EH (cell line): ENCODE results near the gene MISP3.

Experiments used
- DNase-seq: peaks from one replicate; pipeline ENCODE4 v3.0.0-alpha.2; 2015; ENCODE audit warnings: low read depth

Gene MISP3

DNA sequence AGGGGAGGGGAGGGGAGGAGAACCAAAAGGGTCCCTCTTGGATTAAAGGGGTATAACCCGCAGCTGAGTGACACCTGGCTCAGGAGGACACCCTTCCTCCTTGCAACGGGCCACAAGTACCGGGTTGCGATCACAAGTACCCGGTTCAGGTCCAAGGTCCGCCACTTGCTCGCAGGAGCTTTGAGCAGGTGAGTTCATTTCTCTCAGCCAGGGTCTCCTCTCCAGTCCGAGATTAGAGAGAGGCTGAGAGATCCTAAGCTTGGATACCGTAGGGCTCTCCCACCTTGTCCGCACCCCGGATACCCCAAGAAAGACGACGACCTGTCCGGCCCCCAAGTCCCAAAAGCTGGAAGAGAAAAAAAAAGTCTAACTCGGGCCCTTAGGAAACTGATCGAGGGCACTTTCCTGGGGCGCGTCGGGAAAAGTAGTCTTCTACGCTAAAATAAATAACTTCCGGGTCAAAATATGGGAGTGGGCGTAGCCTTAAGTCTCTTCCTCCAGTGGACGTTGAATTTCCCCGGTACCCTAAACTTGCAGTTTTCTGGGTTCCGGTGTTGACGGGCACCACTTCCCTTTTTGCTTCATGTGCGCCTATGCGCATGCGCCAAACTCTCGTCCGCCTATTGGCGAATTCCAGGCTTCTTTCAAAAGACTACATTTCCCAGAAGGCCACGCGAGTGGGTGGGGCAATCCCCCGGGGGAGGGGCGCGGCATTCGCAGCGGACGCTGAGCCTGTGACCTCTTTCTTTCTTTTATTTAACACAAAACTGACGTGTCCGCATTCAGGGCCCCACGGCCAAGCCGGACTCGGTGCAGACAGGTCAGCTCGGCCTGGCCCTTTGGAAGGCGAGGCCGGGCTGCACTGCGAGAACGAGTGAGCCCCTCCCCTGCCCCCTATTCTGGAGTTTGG, 8.6 kb downstream of the MISP3 start:
- peak; percentile 100 for DNase-seq

DNA sequence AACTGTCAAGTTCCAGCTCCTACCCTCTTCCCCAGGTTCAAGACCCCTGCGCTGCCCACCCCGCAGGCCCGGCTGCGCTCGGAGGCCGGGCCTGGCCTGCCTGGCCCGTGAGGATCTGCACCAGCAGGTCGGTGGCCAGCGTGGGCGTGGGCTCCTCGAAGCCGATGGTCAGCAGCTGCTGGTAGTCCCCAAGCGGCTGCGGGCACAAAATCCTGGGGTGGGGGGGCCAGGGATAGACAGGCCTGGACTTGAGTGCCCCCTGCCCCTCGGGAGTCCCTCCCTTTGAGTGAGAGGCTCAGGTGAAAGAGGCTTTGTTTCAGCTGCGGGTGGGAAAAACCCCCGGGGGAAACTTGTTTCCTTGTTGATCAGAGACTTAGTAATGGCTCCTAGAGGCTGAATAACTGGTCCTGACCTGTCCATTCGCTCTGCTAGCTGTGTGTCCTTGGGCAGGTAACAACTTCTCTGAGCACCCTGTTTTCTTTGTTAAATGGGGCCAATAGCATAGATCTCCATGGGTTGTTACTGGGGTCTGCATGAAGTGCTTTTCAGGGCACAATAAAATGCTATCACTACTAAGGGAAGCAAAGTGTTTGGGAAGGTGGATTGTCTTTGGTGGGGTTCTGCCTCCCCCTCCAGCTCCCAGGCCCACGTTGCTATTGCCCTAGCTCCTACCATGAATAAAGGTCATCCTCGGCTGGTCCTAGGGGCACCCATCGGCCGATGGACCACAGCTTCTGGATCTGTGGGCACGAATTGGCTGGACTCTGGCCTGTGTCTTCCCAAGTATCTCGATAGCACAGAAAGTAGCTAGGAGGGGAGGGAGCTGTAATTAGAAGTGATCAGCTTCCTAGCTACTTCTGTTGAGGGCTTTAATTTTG, 9.4 kb downstream of the MISP3 start:
- DNase-seq = no peak

DNA sequence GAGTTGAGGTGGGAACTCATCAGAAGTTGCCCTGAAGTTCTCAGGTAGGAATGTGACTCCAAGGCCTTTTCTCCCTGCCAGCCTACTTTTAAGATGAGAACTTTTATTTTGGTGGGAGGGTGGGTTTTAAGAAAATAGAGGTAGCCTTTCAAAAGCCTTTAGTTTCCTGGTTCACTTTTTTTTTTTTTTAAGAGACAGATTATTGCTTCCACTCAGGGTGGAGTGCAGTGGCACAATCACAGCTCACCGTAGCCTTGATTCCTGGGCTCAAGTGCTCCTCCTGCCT, 10.0 kb downstream of the MISP3 start:
- no peak for DNase-seq

DNA sequence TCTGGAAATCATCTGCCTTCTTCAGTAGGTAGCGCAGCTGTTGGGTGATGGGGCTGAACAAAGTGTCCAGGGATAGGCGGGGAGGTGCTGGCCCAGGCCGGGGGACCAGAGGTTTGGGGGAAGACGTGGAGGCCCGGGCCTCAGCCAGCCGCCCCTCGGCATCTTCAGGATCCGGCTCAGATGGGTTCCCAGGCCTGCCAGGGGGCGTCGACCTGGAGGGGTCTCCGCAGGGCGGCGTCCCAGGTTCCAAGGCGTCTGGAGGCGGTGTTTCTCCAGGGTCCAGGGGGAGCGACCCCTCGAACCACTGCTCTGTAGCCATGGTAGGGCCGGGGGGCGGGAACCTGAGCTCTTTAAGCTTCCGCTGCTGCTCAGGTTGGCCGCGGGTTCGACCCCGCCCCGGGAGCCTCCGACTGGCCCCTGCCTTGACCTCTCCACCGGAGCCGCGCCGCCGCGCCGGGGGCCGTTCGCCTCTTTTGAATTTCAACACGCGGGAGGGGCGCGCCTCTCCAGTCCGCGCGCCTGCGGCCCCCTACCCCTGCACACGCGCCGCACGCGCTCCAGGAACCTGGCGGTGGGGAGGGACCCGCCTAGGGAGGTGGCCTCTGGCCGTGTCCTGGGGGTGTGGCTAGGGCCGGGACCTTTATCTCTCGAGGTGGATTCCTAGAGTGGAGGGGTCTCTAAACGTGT, 12.9 kb downstream of the MISP3 start, which contains the start of gene C19orf67:
Gene C19orf67 (minus strand): TSS at position 475 of the 687 bp plus-strand sequence. CDS start 156 bp downstream, at position 319.
- no peak for DNase-seq

DNA sequence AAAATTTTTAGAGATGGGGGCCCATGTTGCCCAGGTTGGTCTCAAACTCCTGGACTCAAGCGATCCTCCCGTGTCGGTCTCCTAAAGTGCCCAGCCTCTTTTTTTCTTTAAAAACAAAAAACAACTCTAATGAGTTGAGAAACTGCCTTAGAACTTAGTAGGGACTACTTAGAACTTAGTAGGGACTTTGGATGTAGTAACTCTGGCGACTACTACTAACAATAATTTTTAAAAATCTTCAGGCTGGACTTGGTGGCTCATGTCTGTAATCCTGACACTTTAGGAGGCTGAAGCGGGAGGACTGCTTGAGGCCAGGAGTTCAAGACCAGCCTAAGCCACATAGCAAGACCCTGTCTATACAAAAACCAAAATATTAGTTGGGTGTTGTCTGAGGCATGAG, 13.5 kb downstream of the MISP3 start:
- DNase-seq = no peak

DNA sequence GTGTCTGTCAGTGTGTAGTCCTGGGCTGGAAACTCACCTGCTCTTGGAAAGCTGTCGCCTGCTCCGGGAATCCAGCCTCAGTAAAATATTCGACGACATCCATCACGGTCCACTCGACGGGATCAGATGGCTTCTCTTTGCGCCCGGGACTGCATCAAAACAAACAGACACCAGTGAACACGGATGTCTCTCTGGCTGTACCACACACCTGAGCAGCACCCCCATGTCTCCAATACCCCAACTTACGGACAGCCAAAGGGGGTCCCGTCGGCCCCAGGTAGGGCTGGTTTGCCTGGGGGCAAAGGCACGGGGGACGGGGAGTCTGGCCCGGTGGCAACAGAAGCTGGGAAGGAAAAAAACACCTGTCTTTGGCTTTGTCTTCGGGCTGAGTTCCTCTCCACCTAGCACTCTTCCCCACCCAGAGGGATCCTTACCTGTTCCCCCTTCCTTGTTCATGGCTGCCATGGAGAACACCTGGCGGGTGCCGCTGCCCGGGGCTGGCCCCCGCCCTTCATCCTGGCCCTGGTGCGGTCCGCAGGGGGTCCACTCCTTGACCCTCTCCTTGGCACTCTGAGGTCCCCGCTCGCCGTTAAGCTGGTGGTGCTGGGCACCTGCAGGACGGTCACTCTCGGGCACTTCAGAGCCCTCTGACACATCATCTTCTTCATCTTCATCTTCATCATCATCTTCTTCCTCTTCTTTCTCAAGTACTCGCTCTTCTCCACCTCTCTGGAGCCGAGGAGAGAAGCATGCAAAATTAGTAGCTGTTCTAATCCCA, 16.2 kb downstream of the MISP3 start:
- DNase-seq = no peak

DNA sequence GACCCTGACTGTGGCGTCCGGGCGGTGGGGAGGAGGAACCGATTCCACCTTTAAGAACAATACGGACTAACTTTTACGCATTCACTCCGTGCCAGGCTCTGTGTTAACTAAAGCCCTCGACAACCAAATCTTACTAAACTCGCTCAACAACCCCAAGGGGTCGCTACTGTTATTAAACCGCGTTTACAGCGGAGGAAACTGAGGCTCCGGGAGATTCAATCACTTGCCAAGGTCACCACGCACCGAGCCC, 16.8 kb downstream of the MISP3 start:
- no peak for DNase-seq

DNA sequence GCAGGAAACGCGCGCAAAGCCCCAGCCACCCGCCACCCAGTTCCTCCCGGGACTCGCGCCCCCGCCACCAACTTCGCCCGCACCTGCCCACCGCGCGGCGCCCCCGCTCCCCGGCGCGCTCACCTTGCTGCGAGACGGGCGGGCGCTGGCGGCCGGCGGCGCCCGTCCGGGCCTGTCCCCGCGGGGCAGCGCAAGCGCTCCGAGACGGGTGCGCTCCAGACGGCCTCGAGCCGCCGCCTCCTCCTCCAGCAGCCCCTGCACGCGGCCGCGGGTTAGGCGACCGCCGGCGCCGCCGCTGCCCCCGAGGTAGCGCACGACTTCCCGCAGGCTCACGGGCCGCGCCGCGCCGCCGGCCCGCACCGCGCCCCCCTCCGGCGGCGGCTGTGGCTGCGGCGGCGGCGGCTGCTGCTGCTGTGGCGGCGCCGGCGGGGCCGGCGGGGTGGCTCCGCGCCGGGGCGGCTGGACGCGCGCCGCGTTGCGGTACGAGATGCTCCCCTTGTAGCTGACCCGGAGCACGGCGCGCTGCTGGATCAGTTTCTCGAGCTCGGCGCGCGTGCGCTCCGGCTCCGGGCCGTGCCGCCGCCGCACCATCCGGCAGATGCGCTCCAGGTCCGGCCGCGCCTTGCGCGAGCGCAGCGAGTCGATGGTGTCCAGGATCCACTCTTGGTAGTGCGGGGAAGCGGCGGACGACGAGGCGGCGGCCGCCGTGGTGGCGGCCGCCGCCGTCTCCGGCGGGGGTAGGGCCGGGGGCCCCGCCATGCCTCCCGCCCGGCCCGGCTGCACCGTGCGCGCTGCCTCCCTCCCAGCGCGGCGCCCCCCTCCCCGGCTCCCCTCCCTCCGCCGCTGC, 17.3 kb downstream of the MISP3 start:
- DNase-seq = peak; percentile 65

DNA sequence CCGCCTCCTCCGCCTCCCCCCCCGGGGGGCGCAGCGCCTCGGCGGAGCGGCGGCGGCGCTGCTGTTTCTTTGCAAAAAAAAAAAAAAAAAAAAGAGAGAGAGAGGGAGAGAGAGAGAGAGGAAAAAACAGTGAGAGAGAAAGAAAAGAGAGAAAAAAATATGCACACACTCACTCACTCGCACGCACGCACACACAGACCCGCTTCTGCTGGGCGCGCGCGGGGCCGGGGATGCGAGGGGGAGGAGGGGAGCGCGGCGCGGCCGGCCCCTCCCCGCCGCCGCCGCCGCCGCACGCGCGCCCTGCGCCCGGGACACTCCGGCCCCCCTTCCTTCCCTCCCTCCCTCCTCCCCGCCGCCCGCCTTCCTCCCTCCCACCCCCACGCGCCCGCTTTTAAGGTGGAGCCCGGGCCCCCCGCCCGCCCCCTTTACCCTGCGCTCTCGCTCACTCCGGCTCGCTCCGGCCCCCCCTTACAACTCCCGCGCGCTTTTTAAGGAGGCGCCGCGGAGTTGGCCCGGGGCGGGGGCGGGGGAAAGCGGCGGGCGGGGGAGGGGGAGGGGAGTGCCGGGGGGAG, 18.0 kb downstream of the MISP3 start, which contains the start of gene SAMD1:
Gene SAMD1 (minus strand): TSS at position 243 of the 572 bp plus-strand sequence.
- DNase-seq = peak; percentile 87

DNA sequence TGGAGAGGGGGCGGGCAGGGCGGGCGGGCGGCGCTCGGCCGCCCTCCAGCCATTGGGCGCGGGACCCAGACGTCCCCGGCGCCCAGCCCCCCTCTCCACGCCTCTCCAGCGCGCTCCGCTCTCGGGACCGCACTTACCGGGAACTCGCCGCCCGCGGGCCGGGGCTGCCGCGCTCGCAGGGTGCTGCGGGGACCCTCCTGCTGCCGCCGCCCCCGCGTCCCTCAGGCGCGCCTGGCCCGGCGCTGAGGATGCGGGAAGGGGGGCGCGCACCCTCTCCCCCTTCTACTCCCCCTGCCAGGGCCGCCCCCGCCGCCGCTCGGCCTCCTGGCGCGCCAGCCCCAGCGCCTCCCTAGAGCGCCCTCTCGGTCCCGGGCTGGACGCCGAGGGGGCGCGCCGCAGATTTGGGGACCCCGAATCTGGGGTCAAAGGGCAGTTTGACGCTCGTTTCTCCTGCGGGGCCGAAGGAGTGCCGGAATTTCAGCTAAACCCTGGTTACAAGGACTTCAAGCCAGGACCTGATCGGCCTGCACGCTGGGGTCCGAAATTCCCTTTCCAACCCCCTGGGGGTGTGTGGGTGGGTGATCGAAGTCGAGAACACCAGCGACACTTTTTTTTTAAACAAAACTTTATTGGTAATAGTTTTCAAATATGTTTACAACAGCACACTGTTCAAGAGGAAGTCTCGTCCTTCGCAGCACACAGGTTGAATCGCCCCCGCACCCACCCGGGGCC, 18.7 kb downstream of the MISP3 start:
- peak; percentile 51 for DNase-seq

DNA sequence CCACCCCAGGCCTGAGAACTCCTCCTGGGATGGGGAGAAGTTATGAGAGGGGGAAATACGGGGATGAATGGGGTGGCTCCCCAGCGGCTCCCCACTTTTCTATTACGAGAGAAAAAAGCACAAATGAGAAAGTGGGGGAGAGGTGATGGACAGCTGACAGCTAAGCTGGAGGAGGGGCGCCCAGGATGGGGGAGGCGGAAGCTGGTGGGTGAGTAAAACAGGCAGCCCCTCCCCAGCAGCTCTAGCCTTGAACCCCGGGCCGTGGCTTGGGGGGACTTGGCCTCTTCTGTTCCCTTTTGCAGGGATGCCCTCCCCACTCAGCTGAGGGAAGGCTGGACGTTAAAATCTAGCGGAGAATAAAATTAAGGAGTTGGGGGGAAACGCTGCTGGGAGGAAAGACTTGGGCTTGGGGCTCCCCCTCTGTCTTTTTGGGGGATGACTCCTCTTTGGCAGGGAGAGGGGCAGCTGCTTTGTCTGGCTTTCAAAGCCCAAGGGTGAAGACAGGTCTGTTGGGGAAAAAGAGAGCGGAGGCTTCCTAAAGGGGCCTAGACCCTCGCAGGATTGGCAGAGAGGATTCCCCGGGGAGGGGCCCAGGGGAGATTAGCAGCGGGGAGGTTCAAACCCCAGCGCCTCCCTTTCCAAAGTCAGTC, 19.4 kb downstream of the MISP3 start:
- no peak for DNase-seq

DNA sequence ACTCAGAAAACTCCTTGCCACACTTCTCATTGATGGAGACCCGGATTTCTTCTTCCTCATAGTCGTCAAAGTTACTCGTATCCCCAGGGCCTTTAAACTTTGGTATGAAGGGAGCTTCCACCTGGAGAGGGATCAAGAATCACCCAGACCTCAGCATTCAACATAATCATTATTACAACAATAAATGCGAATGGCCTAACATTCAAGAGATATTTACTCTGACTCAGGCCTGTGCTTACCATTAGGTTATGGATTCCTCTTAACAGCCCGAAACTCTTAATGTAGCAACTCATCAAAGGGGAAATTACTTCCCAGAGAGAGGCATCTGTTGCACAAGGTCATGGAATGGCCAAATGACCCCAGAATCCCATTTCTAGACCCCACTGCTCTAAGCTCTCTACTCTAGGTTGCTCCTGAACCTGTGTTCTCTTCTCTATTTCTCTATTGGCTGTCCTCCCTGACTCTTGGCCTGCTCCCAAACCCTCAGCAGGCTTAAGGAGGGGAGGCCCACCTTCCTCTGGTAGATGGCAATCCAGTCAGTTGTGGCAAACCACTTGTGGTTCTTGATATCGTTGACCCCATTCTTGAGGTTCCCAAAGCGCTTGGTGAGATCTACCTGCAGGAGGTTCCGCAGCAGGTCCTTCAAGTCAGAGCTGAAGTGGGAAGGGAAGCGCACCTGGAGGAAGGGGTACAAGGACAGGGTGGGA, 20.7 kb downstream of the MISP3 start:
- no peak for DNase-seq

DNA sequence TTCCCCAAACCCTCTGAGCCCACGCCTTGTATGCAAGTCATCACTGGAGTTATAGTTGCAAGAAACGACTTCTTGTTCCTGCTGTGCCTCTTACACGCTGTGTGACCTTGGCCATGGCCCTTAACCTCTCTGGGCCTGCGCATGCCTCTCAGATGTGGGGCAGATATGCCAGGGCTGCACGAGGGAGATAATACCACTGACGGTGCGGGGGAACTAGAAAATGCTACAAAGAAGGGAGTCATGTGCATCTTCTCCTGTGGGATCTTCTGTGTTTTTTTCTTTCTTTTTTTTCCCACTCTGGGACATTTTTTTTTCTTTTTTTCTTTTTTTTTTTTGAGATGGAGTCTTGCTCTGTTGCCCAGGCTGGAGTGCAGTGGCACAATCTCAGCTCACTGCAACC, 22.3 kb downstream of the MISP3 start:
- DNase-seq = no peak

DNA sequence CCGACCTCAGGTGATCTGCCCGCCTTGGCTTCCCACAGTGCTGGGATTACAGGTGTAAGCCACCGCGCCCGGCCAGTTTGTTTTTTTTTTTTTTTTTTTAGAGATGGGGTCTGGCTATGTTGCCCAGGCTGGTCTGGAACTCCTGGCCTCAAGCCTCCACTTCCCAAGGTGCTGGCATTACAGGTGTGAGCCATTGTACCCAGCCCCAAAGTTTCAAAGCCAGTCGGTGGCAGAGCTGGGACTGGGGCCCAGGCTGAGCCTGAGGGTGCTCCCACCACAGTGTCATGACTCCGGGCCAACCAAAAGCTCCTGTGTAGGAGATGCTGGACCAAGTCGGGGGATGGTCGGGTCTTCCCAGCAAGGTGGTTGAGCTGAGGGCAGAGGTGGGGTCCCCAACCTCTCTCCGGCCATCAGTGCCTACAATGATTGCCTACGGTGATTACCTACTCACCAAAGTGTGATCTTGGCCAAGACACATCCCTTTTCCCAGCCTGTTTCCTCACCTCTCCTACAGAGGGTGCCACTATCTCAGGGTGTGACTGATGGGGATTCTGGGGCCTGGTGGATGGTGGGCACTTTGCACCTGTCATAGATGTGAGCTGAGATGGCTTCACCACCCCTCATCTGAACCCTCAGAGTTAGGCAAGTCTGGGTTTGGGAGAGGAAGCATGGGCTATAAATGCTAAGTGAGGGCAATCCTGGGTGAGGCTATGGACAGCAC, 23.8 kb downstream of the MISP3 start:
- DNase-seq = no peak

DNA sequence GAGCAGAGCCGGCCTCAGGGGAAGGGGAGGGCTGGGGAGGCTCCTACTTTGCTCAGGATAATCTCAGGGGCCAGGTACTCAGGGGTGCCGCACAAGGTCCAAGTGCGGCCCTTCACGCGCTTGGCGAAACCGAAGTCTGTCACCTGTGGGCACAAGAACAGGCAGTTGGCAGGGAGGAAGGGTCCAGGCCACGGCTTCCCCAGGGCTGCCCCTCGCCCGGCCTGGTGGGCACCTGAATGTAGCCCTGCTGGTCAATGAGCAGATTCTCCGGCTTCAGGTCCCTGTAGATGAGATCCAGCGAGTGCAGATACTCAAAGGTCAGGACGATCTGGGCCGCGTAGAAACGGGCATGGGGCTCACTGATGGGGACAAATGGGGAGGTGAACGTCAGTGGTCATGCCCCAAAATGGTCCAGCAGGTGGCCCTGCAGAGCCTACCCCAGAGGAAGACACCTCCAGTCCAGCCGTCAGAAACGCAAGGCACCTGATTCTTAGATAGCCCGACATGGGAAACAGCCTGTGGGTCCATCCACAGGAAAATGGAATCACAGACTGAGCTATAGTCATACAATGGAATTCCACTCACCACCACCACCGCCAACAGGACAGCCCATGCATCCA, 25.1 kb downstream of the MISP3 start:
- DNase-seq = no peak

DNA sequence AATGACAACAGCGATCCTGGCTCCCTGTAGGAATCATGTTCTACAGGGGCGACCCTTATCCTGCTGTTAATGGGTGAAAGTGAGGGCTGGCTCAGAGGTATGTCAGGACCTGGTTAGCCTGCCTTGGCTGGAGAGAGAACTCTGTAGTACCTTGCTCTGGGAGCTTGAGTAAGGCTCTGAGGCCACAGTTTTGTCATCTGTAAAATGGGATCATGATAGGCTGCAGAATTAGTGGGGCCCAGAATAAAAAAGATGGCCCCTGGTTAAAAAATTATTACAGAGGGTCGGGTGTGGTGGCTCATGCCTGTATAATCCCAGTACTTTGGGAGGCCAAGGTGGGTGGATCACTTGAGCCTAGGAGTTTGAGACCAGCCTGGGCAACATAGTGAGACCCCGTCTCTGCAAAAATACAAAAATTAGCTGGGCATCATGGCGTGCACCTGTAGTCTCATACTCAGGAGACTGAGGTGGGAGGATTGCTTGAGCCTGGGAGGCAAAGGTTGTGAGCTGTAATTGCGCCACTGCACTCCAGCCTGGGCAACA, 28.5 kb downstream of the MISP3 start:
- DNase-seq = no peak

DNA sequence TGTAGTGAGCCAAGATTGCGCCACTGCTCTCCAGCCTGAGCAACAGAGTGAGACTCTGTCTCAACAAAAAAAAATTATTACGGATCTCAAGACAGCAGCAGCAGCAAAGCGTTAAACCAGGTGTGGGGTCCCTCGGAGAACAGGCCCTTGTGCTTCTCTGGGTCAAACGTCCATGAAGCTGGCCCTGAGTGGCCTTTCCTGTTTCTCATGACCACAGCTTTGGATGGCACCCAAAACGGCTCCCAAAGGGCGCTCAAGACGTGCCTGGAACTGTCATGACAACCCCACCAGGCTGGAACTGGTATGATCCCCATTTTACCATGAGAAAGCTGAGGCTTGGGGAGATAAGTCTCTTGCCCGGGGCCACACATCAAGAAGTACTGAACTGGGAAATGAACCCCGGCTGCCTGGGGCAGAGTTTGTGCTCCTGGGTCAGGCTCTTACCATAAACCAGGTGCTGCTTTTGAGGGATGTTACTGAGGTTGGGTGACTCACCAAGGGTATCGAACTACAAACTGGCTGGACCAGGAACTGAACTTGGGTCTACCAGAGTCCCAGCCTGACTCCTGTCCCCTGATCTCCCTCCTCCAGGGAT, 29.6 kb downstream of the MISP3 start:
- DNase-seq = no peak
